ENCODE data around the gene RGS9.

DNA sequence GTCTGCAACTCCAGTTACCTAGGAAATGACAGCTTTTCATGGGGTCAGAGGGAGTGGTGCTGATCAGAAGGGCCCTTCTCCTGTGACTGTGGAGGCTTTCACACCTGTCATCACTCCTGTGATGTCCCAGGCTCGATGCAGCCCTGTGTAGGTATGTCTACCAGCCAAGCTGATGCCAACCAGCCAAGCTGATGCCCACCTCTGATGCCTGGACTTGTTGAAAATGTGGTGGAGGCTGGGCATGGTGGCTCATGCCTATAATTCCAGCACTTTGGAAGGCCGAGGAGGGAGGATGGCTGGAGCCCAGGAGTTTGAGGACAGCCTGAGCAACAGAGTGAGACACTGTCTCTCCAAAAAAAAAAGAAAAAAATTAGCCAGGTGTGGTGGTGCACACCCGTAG is 33.7 kb upstream of the RGS9 start:
- TF ChIP-seq POLR2A (IDR thresholded peaks at IDR 0.05; ENCODE audit: low read length) (no peak), GATA1 (IDR thresholded peaks at IDR 0.05; ENCODE audit: low read depth, low read length) (no peak)

All from erythroblast (primary cell).